HG02588 (cell line): ENCODE results near the gene DUOX1.

Source experiments
- ATAC-seq: cut with Tn5 transposase; IDR thresholded peaks from one replicate; pipeline ENCODE4 v1.9.1; 2021; ENCODE audit warnings: mild to moderate bottlenecking, moderate library complexity; ENCODE audit not compliant: unreplicated experiment

DUOX1 gene

DNA sequence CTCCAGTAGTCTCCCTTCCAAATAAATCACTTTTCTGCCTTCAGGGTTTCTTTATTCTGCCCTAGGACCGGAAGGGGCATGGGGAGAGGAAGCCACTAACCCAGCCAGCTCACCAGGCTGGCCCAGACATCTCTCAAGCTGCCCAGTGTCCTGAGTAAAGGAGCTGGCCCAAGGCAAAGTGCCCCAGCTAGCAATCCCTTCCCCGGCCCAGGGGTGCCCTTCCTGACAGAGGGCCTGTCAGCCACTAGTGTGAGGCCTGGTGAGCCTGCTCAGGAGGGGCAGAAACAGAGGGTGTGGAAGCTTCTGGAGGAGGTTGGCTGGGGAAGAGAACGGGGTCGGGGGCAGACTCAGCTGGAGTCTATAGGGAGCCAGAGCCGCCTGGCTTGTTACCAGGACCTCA is 35.7 kb downstream of the DUOX1 start:
- ATAC-seq, result no peak

DNA sequence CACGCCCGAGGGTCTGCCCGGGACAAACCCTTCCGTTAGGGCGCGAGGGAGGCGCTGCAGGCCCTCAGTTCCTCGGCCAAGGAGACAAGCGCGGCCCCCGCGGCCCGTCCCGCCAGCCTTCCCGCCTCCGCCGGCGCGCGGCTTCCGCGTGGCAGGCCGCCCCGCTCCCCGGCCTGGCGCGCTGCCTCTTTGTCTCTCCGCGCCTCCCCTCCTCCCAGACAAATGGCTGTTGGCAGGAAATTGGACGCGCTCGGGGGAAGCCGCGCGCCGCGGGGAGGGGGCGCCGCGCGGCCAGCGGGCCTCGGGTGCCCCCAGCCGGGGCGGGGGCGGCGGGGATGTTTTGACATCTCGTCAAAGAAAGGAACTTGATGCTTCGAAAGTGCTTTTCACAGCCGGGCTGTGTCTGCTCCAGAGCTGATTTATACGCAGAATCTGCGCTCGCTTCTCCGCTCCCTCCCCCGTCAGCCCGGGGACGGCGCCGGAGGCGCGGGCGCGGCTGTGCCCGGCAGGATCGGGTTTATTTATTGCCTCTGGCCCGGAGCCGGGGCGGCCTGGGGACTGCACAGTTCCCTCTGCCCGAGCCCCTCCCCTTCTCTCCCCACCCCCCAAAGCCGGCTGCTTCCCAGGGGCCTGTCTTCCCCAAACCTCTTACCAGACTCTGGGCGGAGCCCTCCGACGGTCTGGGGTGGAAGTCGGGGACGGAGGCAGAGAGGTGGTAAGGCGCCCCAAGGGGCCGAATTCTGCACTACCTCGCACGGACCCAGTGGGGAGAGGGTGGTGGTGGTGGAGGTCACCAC is 37.2 kb downstream of the DUOX1 start:
- ATAC-seq, result peak; percentile 87

DNA sequence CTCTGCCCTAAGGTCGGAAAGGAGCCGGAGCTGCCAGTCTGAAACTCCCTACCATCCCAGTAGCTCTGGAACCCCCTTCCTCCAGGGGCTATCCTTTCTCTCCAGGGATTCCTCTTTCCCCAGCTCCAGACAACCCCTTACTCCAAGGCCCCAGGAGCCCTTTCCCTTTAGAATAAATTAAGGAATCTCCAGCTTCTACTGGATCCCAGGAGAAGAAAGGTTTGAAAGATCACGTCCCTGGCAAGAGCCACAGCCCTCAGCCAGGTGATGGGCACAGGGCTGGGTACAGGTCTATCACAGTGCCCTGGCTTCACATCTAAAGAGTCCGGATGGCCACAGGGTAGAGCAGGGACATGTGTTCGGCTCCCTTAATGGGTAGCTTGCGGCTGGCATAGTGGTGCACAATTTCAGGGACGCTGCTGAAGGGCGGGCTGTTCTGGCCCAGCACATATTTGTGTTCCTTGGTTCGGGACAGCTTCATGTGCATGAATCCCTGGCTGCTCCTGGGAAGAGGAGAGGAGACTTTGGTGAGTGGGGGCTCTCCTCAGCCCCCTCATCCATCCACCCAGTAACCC is 37.9 kb downstream of the DUOX1 start:
- ATAC-seq, result no peak

DNA sequence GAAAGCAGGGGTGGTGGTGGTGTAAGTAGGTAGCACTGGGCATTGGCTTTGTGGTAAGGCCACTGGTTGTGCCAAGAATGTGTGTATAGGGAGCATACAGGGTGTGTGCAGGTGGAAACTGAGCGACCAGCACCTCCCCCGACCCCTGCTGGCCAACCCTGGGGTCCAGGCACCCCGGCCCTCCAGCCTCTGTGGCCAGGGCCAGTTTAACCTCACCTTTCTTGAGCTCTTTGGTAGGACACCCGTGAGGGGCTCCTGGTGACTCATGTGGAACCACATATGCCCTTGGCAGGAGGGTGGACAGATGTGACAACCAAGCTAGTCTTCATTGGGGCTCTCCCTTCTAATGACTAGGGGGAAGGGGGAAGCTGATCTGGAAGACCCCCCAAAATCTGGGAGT is 38.5 kb downstream of the DUOX1 start:
- ATAC-seq, result no peak

DNA sequence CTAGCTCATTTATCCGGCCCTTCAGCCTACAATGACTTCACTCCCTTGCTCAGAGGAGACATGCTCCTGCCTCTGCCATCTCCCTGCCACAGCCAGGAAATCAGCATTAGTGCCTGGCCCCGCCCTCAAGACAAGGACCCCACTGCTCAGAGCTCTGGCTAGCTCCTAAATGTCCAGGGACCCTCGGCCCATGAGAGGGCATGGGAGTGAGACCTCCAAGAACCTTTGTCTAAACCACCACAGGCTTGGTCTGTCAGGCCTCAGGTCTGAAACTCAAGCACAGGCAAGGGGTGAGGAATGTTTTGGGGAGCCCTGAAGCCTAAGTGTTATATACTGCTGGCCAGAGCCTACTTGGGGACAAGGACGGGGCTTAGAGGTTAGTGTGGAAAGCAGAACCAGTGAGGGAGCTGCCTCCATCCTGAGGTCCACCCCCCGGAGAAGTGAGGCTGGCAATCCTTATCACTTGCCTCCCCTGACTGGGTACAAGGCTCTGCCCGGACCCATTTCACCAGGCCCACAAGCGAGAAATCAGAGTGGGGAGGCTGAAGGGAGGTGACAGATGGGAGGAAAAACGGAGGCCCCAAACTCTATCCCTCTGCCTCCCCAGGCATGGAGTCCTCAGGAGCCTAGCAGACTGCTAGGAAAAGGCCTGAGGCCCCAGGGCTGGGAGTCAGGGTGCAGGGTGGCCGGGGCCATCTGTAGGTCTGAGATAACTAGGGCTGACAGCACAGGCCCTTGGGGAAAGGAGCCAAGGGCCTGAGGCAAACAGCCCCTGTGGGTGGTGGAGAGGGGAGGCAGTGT is 39.2 kb downstream of the DUOX1 start:
- no peak for ATAC-seq

DNA sequence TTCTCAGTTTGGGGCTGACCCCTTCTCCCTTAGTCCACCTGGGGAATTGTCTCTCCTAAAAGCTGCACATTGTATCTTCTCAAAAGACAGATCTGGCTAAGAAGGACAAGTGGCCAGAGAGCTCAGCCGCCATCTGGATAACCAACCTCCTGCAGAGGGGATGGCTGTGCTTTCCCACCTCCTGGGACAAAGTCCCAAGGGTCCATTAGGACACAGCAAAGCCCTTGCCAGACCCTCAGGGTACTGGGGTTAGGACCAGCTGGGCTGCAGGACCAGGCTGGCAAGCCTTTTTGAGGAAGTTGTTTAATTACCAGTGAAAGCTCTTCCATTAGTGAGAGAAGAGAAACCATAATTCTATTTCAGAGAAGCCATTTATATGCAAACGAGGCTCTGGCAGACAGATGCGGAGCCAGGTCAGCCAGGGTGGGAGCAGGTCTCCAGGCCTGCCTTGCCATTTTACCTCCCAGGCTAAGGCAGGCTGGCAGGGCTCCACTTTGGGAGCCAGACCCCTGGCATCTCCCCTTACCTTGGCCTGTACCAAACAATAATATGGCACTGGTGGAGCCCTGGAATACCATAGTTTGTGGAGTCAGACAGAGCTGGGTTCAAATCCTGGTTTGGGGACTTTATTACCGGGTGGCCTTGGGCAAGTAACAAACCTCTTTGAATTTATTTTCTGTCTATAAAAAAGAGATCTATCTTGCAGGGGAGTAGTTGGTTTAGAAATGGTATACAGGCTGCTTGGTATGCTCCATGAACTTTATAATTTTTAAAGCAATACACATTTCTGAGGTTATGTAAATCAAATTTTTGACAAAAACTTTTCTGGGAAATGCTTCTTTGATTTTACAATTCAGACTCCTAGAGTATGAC is 40.0 kb downstream of the DUOX1 start:
- ATAC-seq, result no peak

DNA sequence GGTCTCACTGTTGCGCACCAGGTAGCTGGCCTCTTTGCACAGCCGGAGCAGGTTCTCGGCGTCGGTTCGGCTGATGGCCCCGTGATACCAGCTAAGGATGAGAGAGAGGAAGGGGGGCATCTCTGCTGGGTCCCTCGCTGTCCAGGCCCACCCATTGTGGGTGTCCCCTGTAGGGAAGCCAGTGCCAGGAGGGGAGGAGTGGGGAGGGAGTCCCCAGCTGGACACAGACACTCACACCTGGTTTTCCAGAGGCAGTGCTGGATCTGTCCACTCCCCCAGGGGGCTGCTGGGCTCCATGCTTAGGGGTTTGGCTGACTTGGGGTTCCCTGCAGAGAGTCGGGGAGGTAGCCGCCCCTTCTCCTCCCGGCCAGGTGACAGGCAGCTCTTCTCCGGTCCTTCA is 42.1 kb downstream of the DUOX1 start:
- no peak for ATAC-seq

DNA sequence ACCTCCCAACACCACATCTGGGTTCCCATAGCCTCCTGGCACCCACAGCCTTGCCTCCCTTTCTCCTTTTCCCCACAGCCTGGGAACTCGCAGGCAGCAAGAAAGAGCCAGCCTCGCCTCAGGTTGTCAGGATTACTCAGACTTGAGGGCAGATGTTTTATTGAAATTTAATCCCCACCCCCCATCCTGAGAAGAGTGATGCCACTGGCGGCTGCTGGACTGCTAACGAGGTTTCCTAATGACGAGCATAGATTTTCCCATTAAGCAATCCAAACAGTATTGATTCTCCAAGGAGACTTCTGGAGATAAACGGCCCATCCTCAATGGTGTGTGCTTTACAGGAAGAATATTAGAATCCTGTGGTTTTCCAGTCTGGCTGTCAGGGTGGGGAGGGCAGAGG is 44.3 kb downstream of the DUOX1 start:
- no peak for ATAC-seq

DNA sequence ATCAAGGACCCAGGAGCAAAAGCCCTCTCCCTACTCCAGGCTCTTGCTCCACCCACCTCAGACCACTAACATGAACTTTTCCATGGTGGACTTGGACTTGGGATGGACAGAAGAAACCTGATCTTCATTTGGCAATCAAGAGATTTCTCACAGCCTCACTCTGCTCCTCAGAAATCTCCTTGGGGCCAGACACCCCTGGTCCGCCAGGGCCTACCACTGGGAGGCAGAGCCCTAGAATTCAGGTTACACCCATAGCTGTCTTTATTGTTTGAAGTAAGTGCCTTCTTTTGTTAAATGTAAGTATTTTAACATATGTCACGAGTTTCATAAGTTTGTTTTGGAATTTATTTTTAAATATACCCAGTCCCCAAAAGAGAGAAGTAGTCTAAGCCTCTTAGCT is 44.8 kb downstream of the DUOX1 start:
- no peak for ATAC-seq

DNA sequence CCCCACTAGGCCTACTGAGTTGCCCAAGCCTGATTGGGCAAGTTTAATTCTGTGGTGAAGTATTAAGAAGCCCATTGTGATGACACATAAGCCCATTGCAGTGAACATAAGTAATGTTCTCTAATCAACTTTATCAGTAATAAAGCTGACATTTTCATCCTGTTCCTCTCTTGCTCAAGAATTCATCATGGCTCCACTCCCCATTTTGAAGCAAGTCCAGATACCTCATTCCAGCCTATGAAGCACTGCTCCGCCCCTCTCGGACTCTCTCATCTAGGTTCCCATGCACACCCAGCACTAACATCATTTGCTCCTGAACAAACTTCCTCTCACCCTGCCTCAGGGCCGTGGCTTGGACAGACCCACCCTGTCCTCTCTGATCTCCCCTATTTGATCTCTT is 47.5 kb downstream of the DUOX1 start:
- no peak for ATAC-seq

DNA sequence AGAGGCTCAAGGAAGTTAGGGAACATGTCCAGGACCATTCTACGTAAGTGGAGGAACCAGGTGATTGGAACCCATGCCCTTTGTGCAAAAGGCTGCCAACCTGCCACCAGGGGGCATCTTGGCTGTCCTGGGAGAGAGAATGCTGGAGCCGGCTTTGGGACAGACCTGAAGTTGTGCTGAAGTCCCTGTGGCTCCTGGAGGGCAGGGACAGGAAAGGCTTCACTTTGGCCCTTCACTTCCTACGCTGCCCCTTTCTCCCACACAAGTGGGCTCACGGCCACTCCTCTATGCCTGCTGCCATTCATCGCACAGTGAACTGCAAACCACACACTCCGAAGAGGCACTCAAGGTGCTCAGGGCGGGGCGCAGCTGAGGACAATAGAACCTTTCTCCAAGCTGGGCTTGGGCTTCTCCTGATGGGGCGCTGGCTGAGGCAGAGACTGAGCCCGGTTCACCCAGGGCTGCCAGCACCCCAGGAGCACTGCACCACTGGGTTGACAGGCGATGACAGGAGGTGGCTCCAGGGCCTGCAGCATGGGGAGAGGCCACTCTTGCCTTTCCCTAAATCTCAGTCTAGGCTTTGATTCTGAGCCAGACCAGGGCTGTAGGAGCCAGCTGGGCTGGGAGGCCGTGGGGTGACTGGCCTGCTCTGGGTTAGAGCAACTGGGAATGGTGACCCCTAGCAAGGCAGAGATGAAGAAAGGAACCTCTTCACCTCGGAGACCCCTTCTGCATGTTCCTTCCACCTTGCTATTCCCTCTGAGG is 49.6 kb downstream of the DUOX1 start:
- no peak for ATAC-seq

DNA sequence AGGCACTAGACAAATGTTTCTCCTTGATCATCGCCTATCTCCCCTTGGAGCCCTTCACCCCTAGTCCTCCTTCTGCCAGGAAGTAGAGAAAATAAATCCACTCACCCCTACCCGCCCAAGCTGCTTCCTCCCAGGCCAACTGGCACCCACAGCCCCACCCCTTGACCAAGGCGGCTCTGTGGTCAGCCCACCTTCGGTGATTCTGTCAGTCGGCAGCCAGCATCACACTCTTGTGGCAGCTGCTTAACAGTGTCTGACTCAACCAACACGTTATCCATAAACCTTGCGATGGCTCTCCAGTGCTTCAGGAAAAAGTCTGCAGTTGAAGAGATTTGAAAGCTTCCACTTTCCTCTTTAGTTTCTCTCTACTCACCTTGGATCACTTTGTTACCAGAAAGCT is 50.4 kb downstream of the DUOX1 start:
- ATAC-seq, result no peak

DNA sequence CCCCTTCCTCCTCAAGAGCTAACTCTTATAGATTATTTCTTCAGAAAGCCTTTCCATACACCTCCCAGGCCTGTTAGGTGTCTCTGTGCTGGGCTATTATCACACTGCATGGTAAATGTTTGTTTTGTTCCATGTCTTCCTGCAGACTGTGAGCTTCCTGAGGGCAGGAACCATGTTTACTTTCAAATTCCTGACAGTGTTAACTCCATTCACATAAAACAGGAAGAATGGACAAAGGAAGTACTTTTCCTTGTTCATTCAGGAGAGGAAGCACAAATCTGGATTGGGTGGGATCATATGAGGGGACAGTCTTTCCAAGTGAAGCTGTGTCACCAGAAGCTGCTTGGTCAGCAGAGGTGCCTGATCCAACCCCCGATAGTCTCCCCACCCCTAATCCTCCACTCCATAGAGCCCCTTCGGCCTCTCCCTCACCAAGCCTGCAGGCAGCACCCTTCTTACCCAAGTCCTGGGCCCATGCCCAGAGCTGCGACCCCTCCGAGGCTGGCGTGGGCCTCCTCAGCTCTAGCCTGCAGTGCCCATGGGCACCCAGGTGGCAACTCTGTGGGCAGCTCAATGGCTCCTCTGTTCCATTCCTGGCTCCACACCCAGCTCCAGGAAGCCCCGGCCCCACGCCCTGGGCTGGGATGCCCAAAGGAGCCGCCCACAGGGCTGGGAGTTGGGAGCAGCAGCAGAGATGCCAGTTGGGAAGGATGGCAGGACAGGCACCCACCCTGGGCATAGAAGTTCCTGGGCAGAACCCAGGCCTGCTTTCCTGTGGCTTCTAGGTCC is 51.0 kb downstream of the DUOX1 start:
- no peak for ATAC-seq

DNA sequence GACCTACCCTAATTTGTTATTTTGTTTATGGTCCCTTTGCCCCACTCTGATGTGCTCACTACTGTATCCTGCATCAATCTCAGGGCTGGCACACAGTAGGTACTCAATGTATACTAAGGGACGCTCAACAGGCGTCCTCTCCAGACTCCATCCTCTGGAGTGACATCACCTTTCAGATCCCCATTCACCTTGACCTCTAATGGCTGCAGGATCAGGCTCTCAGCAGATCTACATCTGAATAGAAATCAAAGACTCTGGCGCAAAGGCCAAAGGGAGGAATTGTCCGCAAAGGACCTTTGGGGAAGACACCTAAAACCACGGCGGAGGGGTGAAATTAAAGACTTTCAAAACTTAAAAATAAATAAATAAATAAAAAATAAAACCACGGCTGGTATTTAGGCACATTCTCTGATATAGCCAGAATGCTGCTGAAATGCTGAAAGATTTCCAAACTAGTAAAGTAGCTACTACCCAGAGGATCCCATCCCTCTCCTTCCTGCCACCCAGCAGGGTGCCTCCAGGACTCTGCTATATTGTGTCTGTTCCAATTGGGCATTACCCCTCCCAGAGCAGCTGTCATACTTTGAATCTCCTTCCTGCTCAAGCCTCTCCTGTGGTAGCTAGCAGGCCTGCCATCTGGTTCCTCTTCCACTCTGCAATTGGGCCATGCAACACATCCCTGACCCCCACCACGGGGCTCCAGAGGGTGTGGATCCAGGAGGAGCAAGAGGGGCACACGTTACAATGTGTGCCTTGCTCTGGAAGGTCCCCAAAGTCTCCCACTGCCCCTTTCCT is 51.9 kb downstream of the DUOX1 start:
- no peak for ATAC-seq

DNA sequence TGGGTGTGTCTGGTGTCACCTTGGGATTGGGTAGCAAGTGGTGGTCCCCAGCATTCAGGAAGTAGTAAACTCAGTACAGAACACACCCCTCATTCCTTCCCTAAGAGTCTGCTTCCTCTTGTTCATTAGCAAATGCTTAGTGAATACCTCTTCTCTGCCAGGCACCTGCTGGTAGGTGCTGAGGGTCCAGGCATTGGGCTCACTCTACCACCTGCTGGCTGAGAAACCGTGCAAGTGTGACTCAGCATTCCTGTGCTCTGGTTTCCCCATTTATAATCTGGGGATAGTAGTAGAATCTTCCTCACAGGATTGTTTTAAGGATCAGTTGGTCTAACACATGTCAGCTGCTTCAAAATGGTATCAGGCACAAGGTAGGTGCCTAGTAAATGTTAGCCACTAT is 53.2 kb downstream of the DUOX1 start:
- ATAC-seq, result no peak

DNA sequence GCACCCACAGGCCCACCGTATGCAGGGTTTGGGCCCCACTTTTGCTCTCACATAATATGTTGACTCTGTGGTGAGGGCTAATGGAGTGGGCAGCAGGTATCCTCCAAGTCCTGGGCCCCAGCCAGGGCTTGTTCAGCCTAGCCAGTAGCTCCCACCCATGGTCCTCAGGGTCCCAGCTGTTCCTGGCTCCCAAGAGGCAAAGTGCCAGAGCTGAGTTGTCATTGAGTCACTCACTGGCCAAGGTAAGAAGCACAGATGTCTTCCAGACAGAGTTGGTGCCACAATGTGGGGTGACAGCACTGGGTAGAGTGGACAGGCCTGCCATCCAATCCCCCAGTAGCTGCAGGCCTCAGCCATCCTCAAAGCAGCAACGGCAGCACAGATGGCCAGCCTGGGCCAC is 53.7 kb downstream of the DUOX1 start:
- ATAC-seq, result no peak

DNA sequence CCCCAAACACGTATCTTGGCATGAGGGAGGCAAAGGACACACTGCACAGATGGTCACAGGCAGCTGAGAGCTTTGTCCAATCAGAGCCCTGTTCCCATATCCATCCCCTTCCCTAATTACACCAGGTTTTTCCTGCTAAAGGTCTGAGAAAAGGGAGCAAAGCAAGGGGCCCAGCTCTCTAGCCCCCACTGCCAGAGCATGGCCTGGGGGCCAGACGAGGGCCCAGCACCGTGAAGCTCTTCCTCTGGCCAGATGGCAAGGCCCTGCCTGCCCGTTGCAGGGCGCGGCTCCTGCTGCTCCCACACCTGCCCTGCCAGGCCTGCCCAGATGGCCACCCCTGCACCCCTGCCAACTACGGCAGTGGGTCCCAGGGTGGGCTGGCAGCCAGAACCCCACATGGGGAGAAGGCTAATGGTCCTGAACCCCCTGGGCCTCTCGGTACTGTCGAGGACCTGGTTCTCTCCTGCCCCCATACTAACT is 54.8 kb downstream of the DUOX1 start:
- ATAC-seq, result no peak

DNA sequence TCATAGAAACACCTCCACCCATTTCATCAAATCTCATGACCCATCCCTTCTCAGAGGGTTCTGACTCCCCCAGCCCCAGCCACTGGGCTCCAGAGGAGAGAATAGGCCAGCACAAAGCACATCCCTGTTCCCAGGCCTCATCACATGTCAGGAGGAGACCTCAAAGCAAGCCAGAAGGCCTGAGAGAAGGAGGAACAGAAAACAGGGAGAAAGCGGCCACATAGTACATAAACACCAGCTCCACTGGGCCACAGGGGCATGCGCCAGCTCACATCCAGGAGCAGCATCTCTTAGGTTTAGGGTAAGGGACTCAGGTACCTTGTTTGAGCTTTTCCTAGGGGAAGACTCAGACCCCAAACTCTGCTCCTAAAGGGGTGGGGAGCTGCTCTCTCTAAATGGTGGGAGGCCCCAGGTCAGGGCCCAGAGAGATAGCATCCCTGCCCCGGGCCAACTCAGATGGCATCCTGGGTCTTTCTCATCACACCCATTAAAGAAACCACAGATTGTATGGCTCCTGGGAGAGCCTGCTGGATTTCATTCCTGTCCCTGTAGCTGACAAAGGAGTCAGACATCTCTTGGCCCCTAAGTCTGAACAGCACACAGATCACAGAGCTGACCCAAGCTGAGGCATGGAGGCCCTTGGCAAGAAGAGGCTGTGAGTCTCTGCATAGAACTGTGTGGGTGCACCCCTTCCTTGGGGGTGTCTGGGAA is 55.4 kb downstream of the DUOX1 start:
- no peak for ATAC-seq
